PC-9 (cell line): Measurements from ENCODE around the gene CCNL2.

Experiments used
- EZH2 ChIP-seq: fragments of 200-600 bp; sonication (generic); IDR thresholded peaks from 2 replicates; pipeline ENCODE4 v1.8.0; 2017; ENCODE audit warnings: antibody characterized with exemption, low read depth
- TF ChIP-seq, protein P1 (sequence below): fragments of 200-600 bp; sonication (generic); conservative IDR thresholded peaks from 2 replicates; pipeline ENCODE4 v1.6.1; 2017; ENCODE audit warnings: mixed run types, antibody characterized with exemption, mild to moderate bottlenecking, moderate library complexity

DNA sequence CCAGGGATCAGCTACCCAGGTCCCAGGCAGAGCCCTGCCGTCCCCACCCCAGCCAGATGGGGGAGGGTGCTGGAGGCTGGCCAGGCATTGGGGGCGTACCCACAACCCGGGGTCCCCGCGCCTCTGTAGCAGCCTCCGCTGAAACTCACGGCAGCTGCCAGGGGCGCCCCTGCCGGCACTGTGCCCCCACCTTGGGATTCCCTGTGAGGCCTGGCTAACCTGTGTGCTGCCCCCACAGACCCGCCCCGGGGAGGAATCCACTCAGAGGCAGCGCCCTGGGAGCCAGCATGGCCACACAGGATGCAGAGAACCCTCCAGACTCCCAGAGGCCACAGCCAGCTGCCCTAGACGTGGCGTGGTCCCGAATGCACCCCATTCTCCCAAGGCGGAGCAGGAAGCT is 53.8 kb downstream of the CCNL2 start:
- TF ChIP-seq, protein P1, sequence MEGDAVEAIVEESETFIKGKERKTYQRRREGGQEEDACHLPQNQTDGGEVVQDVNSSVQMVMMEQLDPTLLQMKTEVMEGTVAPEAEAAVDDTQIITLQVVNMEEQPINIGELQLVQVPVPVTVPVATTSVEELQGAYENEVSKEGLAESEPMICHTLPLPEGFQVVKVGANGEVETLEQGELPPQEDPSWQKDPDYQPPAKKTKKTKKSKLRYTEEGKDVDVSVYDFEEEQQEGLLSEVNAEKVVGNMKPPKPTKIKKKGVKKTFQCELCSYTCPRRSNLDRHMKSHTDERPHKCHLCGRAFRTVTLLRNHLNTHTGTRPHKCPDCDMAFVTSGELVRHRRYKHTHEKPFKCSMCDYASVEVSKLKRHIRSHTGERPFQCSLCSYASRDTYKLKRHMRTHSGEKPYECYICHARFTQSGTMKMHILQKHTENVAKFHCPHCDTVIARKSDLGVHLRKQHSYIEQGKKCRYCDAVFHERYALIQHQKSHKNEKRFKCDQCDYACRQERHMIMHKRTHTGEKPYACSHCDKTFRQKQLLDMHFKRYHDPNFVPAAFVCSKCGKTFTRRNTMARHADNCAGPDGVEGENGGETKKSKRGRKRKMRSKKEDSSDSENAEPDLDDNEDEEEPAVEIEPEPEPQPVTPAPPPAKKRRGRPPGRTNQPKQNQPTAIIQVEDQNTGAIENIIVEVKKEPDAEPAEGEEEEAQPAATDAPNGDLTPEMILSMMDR, result no peak
- TF ChIP-seq EZH2, result no peak
